HepG2 (cell line): ENCODE results near the gene VEPH1.

Source experiments
- KDM5A ChIP-seq: fragments of 200-600 bp; sonication (generic); IDR thresholded peaks from 2 replicates; pipeline ENCODE4 v1.7.0; 2018; ENCODE audit warnings: antibody characterized with exemption, mild to moderate bottlenecking, low read length, borderline replicate concordance
- TF ChIP-seq, protein P1 (sequence below), 2 experiments: fragments of 450-650 bp in 1 of 2; sonication (generic) in 1 of 2; formaldehyde crosslinking in 1 of 2; IDR thresholded peaks; 2 replicates each; pipeline versions ENCODE4 v1.6.1 to v1.8.0; 2016 to 2022; ENCODE audit warnings: antibody characterized with exemption in 1 of 2, mild to moderate bottlenecking in 1 of 2, missing genetic modification reagents in 1 of 2
- TF ChIP-seq, protein P2 (sequence below): sonication (generic); formaldehyde crosslinking; IDR thresholded peaks from 2 replicates; pipeline ENCODE4 v1.4.0; 2020; ENCODE audit warnings: missing genetic modification reagents

DNA sequence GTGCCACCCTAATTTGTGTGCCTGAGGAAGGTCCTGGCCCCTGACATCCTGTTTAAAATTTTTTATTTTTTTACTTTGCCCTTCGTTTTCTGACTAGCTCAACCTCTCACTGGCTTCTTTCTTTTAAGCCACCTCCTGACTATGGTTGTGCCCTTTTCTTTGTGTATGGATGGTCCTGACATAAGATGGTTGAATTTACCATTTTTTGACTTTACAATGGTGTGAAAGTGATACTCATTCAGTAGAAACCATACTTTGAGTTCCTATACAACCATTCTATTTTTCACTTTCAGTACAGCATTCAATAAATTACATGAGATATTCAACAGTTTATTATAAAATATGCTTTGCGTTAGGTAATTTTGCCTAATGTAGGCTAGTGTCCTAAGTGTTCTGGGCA lies 140.9 kb downstream of the VEPH1 start:
- TF ChIP-seq, protein P1, sequence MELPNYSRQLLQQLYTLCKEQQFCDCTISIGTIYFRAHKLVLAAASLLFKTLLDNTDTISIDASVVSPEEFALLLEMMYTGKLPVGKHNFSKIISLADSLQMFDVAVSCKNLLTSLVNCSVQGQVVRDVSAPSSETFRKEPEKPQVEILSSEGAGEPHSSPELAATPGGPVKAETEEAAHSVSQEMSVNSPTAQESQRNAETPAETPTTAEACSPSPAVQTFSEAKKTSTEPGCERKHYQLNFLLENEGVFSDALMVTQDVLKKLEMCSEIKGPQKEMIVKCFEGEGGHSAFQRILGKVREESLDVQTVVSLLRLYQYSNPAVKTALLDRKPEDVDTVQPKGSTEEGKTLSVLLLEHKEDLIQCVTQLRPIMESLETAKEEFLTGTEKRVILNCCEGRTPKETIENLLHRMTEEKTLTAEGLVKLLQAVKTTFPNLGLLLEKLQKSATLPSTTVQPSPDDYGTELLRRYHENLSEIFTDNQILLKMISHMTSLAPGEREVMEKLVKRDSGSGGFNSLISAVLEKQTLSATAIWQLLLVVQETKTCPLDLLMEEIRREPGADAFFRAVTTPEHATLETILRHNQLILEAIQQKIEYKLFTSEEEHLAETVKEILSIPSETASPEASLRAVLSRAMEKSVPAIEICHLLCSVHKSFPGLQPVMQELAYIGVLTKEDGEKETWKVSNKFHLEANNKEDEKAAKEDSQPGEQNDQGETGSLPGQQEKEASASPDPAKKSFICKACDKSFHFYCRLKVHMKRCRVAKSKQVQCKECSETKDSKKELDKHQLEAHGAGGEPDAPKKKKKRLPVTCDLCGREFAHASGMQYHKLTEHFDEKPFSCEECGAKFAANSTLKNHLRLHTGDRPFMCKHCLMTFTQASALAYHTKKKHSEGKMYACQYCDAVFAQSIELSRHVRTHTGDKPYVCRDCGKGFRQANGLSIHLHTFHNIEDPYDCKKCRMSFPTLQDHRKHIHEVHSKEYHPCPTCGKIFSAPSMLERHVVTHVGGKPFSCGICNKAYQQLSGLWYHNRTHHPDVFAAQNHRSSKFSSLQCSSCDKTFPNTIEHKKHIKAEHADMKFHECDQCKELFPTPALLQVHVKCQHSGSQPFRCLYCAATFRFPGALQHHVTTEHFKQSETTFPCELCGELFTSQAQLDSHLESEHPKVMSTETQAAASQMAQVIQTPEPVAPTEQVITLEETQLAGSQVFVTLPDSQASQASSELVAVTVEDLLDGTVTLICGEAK (IDR thresholded peaks at IDR 0.05): no peak
- TF ChIP-seq, protein P1 (CRISPR knock-in tag; IDR thresholded peaks at IDR 0.05): no peak
- TF ChIP-seq, protein P2, sequence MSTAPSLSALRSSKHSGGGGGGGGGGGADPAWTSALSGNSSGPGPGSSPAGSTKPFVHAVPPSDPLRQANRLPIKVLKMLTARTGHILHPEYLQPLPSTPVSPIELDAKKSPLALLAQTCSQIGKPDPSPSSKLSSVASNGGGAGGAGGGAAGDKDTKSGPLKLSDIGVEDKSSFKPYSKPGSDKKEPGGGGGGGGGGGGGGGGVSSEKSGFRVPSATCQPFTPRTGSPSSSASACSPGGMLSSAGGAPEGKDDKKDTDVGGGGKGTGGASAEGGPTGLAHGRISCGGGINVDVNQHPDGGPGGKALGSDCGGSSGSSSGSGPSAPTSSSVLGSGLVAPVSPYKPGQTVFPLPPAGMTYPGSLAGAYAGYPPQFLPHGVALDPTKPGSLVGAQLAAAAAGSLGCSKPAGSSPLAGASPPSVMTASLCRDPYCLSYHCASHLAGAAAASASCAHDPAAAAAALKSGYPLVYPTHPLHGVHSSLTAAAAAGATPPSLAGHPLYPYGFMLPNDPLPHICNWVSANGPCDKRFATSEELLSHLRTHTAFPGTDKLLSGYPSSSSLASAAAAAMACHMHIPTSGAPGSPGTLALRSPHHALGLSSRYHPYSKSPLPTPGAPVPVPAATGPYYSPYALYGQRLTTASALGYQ: no peak
- no peak for TF ChIP-seq KDM5A
